Lower lobe of right lung (tissue), 2 donors: ENCODE data around the gene FLRT2. TPM values are rescaled to one million over a fixed set of nuclear protein-coding genes. Genes with fewer than 3 reads are reported as not detected.

ENCODE experiments used
- ATAC-seq, 2 donors: fragments of 200-7000 bp; cut with Tn5 transposase; one replicate each; pipeline ENCODE4 v1.9.1; 2020 to 2022; ENCODE audit warnings: mild to moderate bottlenecking in 2 of 2, moderate library complexity in 2 of 2
- DNase-seq: peaks from one replicate; pipeline ENCODE4 v3.0.0-alpha.2; 2020
- H3K27ac ChIP-seq: fragments of 200-600 bp; one replicate; pipeline ENCODE4 v1.8.0; 2022
- H3K27me3 ChIP-seq: fragments of 200-600 bp; one replicate; pipeline ENCODE4 v1.8.0; 2022; ENCODE audit warnings: low read depth
- H3K36me3 ChIP-seq: fragments of 200-600 bp; one replicate; pipeline ENCODE4 v1.8.0; 2022; ENCODE audit warnings: mild to moderate bottlenecking
- H3K4me1 ChIP-seq: fragments of 200-600 bp; one replicate; pipeline ENCODE4 v1.8.0; 2022
- H3K4me3 ChIP-seq: fragments of 200-600 bp; one replicate; pipeline ENCODE4 v1.8.0; 2022; ENCODE audit warnings: mild to moderate bottlenecking
- H3K9me3 ChIP-seq: fragments of 200-600 bp; one replicate; pipeline ENCODE4 v1.8.0; 2022
- intact Hi-C: fragments of 100-400 bp; cut with DNase I; formaldehyde crosslinking; loops from one replicate; pipeline ENCODE4 v1.11.0; 2022
- total RNA-seq: library from RNA; stranded (reverse); fragmentation: NEBNext Ultra II Directional; extraction: Animal tissue kit (Norgen Biotek cat#: 25700); gene quantifications from one replicate; pipeline ENCODE4 v1.2.1, GENCODE V29; 2021
- TF ChIP-seq, protein P1 (sequence below): fragments of 200-600 bp; IDR thresholded peaks from one replicate; pipeline ENCODE4 v1.8.0; 2022; ENCODE audit warnings: antibody characterized with exemption, mild to moderate bottlenecking
- donor health status: DM: no; HTN: yes; CAD: no; lungs with severe emphysema.

The FLRT2 gene
- total RNA-seq, 1 donor from 2014 or later = 14.3 TPM

- H3K9me3 ChIP-seq = no peaks in the 10 kb centered on the region
- no peaks in the 10 kb centered on the region for H3K4me1 ChIP-seq
- ATAC-seq (no peak), DNase-seq (no peak)
- TF ChIP-seq, protein P1, sequence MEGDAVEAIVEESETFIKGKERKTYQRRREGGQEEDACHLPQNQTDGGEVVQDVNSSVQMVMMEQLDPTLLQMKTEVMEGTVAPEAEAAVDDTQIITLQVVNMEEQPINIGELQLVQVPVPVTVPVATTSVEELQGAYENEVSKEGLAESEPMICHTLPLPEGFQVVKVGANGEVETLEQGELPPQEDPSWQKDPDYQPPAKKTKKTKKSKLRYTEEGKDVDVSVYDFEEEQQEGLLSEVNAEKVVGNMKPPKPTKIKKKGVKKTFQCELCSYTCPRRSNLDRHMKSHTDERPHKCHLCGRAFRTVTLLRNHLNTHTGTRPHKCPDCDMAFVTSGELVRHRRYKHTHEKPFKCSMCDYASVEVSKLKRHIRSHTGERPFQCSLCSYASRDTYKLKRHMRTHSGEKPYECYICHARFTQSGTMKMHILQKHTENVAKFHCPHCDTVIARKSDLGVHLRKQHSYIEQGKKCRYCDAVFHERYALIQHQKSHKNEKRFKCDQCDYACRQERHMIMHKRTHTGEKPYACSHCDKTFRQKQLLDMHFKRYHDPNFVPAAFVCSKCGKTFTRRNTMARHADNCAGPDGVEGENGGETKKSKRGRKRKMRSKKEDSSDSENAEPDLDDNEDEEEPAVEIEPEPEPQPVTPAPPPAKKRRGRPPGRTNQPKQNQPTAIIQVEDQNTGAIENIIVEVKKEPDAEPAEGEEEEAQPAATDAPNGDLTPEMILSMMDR = no peak
- no peak overlapping the region for H3K4me3 ChIP-seq
- no peak overlapping the region for H3K27ac ChIP-seq
- intact Hi-C loops = no loop called here
- no peaks in the 10 kb centered on the region for H3K27me3 ChIP-seq
- H3K36me3 ChIP-seq = no peaks in the 10 kb centered on the region
Measured at GRCh38 chr14:85601246-85601645, 71.3 kb downstream of the FLRT2 start.

DNA sequence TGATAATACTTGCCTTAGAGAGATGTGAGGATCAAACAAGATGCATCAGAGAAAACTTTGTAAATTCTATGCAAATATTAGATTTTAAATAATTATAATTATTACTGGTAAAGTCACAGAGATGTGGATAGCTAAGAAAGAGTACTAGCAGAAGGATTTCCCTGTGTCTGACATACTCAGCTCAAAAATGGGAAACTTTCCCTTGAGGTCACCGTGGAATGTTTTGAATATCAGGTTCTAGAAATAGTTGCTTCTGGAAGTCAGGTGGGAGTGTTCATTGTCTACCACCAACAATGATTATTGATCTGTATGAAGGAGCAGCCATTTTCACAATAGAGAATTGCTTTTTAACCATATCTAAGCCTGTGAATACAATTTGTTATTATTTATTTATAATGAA, 71.7 kb downstream of the FLRT2 start:
- Histone ChIP-seq H3K4me1 (no peaks in the 10 kb centered on the region), H3K27me3 (no peaks in the 10 kb centered on the region), H3K27ac (no peak overlapping the region), H3K4me3 (no peak overlapping the region), H3K36me3 (no peaks in the 10 kb centered on the region), H3K9me3 (no peaks in the 10 kb centered on the region)
- ATAC-seq (no peak), DNase-seq (no peak)
- intact Hi-C loops = no loop called here
- TF ChIP-seq, protein P1 = no peak

- H3K4me3 ChIP-seq = no peak overlapping the region
- H3K27me3 ChIP-seq = no peaks in the 10 kb centered on the region
- TF ChIP-seq, protein P1 = no peak
- H3K36me3 ChIP-seq = no peaks in the 10 kb centered on the region
- no peak overlapping the region for H3K27ac ChIP-seq
- H3K4me1 ChIP-seq = no peaks in the 10 kb centered on the region
- H3K9me3 ChIP-seq = no peaks in the 10 kb centered on the region
- no peak for ATAC-seq
- DNase-seq = no peak
- intact Hi-C loops = no loop called here
Measured at GRCh38 chr14:85602345-85602744, 72.4 kb downstream of the FLRT2 start.

DNA sequence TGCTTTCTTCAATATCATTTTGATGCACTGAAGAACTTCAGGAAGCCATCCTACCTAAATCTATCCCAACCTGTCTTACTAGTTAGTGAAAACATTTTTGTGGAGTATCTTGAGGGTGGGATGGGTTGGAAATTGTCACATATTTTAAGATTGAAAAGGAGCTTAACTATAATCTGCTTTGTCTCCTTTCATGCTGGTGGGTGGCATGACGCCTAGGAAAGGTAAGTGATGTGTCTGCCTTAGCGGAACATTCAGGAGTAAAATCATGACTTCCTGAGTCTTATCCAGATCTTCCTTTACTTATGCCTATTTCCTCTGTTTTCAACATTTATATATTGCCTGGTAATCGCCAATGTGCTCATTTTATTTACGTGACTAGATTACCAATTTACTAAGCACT, 74.1 kb downstream of the FLRT2 start:
- no peaks in the 10 kb centered on the region for H3K4me1 ChIP-seq
- DNase-seq (no peak), ATAC-seq (no peak)
- H3K27me3 ChIP-seq = no peaks in the 10 kb centered on the region
- H3K27ac ChIP-seq = no peak overlapping the region
- H3K9me3 ChIP-seq = no peaks in the 10 kb centered on the region
- intact Hi-C loops = no loop called here
- TF ChIP-seq, protein P1 = no peak
- H3K36me3 ChIP-seq = no peaks in the 10 kb centered on the region
- no peak overlapping the region for H3K4me3 ChIP-seq

DNA sequence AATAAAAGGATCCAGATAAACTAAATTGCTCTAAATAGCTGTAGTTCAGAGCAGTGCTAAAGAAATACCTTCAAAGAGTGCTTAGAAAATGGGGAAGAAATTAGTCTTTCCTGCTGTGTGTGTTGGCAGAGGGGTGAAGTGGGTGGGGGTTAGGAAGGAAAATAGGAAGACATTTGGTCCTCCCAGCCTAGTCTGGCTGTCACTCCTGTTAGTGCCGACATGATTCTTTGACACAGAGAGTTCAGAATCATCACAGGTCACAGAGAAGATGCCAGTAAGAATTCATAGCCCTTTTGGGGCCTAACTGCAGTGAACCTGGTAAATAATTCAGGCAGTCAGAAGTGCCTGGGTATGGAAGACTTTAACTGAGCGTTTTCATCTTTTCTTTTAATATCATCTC, 74.8 kb downstream of the FLRT2 start:
- TF ChIP-seq, protein P1 = no peak
- H3K27me3 ChIP-seq = no peaks in the 10 kb centered on the region
- H3K27ac ChIP-seq = no peak overlapping the region
- no peak for DNase-seq
- no peaks in the 10 kb centered on the region for H3K36me3 ChIP-seq
- H3K9me3 ChIP-seq = no peaks in the 10 kb centered on the region
- H3K4me3 ChIP-seq = no peak overlapping the region
- ATAC-seq = no peak
- intact Hi-C loops = no loop called here
- no peaks in the 10 kb centered on the region for H3K4me1 ChIP-seq

DNA sequence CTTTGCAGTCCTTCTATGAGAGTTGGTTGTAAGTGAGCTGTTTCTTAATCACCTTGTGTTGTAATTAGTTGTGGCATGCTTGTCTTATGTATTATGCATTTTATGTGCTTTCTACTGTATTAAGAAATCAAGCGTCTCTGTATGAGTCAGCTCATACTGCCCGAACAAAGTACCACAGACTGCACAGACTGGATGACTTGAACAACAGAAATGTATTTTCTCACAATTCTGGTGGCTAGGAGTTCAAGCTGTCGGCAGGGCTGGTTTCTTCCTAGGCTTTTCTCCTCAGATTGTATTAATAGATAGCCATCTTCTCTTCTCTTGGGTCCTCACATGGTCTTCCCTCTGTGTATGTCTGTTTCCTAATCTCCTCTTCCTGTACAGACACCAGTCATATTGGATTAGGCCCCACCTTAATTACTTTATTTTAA, 77.7 kb downstream of the FLRT2 start:
- Histone ChIP-seq H3K27me3 (no peaks in the 10 kb centered on the region), H3K27ac (no peak overlapping the region), H3K9me3 (no peaks in the 10 kb centered on the region), H3K36me3 (no peaks in the 10 kb centered on the region), H3K4me1 (no peaks in the 10 kb centered on the region), H3K4me3 (no peak overlapping the region)
- DNase-seq = no peak
- TF ChIP-seq, protein P1 = no peak
- peak; percentile 68 to 83 for ATAC-seq
- intact Hi-C loops = no loop called here
